Measurements from ENCODE around the gene NRK. TPM values are rescaled to one million over a fixed set of nuclear protein-coding genes. Genes with fewer than 3 reads are reported as not detected.
A peak's percentile ranks its signal among the peaks of the same experiment; 100 is the strongest.

NRK gene, protein sequence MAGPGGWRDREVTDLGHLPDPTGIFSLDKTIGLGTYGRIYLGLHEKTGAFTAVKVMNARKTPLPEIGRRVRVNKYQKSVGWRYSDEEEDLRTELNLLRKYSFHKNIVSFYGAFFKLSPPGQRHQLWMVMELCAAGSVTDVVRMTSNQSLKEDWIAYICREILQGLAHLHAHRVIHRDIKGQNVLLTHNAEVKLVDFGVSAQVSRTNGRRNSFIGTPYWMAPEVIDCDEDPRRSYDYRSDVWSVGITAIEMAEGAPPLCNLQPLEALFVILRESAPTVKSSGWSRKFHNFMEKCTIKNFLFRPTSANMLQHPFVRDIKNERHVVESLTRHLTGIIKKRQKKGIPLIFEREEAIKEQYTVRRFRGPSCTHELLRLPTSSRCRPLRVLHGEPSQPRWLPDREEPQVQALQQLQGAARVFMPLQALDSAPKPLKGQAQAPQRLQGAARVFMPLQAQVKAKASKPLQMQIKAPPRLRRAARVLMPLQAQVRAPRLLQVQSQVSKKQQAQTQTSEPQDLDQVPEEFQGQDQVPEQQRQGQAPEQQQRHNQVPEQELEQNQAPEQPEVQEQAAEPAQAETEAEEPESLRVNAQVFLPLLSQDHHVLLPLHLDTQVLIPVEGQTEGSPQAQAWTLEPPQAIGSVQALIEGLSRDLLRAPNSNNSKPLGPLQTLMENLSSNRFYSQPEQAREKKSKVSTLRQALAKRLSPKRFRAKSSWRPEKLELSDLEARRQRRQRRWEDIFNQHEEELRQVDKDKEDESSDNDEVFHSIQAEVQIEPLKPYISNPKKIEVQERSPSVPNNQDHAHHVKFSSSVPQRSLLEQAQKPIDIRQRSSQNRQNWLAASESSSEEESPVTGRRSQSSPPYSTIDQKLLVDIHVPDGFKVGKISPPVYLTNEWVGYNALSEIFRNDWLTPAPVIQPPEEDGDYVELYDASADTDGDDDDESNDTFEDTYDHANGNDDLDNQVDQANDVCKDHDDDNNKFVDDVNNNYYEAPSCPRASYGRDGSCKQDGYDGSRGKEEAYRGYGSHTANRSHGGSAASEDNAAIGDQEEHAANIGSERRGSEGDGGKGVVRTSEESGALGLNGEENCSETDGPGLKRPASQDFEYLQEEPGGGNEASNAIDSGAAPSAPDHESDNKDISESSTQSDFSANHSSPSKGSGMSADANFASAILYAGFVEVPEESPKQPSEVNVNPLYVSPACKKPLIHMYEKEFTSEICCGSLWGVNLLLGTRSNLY (N-terminal part only)
- total RNA-seq (2021; ENCODE audit: unreplicated experiment) (0.05 TPM), Bru-seq, nascent RNA (not detected), BruChase-seq, experiment 1, labeled RNA remaining after a 6-hour chase (not detected), BruChase-seq, experiment 2, labeled RNA remaining after a 2-hour chase (percentile 1 among the genes with signal in this experiment)
- polyA plus RNA-seq (2012) = not detected in 2 replicates
- long read RNA-seq = 0 reads

DNA sequence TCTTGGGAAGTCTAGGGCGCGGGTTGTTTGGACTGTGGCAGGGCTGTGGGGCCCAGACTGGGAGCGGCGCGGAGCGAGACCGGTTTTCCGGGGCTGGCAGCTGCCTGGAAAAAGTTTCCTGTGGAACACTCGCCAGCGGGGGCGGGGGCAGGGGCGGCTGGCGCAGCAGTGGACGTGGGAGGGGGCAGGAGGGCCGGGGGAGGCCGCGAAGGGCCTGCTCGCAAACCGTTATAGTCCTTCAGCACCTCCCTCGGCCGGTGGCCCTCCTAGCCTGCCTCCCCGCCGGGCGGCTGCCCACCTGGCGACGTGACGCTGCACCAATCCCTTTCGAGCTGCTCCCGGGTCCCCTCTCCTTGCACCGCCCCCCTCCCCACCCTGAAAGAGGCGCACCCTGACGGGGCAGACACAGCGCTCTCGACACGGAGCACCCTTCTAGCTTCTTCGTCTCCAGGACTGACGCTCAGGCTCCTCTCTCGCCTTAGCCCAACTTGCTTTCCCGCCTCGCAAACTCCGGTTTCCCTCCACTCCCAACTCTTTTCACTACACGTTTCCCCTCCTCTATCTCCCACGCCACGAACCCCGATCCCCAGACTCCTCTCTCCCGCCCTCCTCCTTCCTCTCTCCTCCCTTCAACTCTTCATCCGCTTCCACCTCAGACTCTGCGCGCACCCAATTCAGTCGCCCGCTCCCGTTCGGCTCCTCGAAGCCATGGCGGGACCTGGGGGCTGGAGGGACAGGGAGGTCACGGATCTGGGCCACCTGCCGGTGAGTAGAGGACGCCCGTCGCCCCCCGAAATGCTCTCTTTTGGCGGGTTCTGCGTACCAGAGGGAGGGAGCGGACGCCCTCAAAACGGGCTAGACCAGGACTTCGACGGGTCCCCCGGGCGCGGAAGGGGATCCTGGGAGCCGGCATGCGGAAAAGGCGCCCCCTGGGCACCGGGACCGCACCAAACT lies at the start of gene NRK:
Gene NRK (plus strand): TSS at position 402 of the 954 bp plus-strand sequence. CDS start 307 bp downstream, at position 709.
- Histone ChIP-seq H2AFZ (ENCODE audit: low read depth, low read length, poor library complexity, severe bottlenecking) (no peak within 1 kb of the TSS), H3K9ac (ENCODE audit: low read length) (no peak within 1 kb of the TSS), H3K27ac (ENCODE audit: low read depth, low read length) (no peak within 1 kb of the TSS), H3K36me3 (ENCODE audit: control insufficient read depth in 1 of 2, insufficient read depth in 2 of 2, low read length in 2 of 2) (no peaks in the 10 kb centered on the region), H3K9me3 (ENCODE audit: control insufficient read depth in 1 of 2, insufficient read depth in 1 of 2, low read depth in 1 of 2, low read length in 2 of 2) (no peaks in the 10 kb centered on the region), H3K9me2 (ENCODE audit: insufficient read depth) (no peaks in the 10 kb centered on the region), H3K79me2 (ENCODE audit: insufficient read depth, low read length) (no peaks in the 10 kb centered on the region), H3K4me1 (ENCODE audit: control insufficient read depth in 1 of 2, insufficient read depth in 2 of 2, low read length in 2 of 2) (no peaks in the 10 kb centered on the region), H3K27me3 (ENCODE audit: insufficient read depth, low read length) (no peaks in the 10 kb centered on the region), H3K4me3 (replicated peaks in 1 of 2; ENCODE audit: low read depth in 1 of 2, low read length in 2 of 2) (no peak within 1 kb of the TSS), H3K4me2 (ENCODE audit: low read length) (no peak within 1 kb of the TSS), H4K20me1 (ENCODE audit: insufficient read depth) (no peaks in the 10 kb centered on the region)
- ChIA-PET RAD21 (ENCODE audit: low non-redundant PET in 1 of 2, low total read pairs in 2 of 2, uncharacterized antibody in 2 of 2, unreplicated experiment in 2 of 2) (no interaction called here), CTCF (no interaction called here), POLR2A (no interaction called here)
- no TSS peak for BruUV-seq (replicated peaks)
- DNase-seq (ENCODE audit: low read depth, low spot score) (no peak), ATAC-seq (no peak)
- intact Hi-C loops (cut with micrococcal nuclease) = no loop called here
- TF ChIP-seq, protein P1, sequence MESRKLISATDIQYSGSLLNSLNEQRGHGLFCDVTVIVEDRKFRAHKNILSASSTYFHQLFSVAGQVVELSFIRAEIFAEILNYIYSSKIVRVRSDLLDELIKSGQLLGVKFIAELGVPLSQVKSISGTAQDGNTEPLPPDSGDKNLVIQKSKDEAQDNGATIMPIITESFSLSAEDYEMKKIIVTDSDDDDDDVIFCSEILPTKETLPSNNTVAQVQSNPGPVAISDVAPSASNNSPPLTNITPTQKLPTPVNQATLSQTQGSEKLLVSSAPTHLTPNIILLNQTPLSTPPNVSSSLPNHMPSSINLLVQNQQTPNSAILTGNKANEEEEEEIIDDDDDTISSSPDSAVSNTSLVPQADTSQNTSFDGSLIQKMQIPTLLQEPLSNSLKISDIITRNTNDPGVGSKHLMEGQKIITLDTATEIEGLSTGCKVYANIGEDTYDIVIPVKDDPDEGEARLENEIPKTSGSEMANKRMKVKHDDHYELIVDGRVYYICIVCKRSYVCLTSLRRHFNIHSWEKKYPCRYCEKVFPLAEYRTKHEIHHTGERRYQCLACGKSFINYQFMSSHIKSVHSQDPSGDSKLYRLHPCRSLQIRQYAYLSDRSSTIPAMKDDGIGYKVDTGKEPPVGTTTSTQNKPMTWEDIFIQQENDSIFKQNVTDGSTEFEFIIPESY (IDR thresholded peaks at IDR 0.05; ENCODE audit: extremely low read depth, insufficient replicate concordance, low read length) = no peak
- TF ChIP-seq RAD21 (IDR thresholded peaks at IDR 0.05; ENCODE audit: low read depth) (no peak), EZH2 (IDR thresholded peaks at IDR 0.05) (no peak), CBX3 (IDR thresholded peaks at IDR 0.05; ENCODE audit: low read depth) (no peak), CEBPB (IDR thresholded peaks at IDR 0.05; ENCODE audit: low read depth) (no peak), EZH2phosphoT487 (IDR thresholded peaks at IDR 0.05; ENCODE audit: borderline replicate concordance) (no peak), SP1 (IDR thresholded peaks at IDR 0.05; ENCODE audit: low read depth) (no peak), FOSL1 (IDR thresholded peaks at IDR 0.05; ENCODE audit: low read depth) (no peak), ZFX (IDR thresholded peaks at IDR 0.05) (no peak)
- TF ChIP-seq, protein P2, sequence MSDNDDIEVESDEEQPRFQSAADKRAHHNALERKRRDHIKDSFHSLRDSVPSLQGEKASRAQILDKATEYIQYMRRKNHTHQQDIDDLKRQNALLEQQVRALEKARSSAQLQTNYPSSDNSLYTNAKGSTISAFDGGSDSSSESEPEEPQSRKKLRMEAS (IDR thresholded peaks at IDR 0.05) = no peak
